Lung (tissue), 12 donors: ENCODE results near the gene FIGNL2. TPM values are rescaled to one million over a fixed set of nuclear protein-coding genes. Genes with fewer than 3 reads are reported as not detected.

ENCODE experiments used
- ATAC-seq: fragments of 200-7000 bp; cut with Tn5 transposase; one replicate; pipeline ENCODE4 v1.9.1; 2020; ENCODE audit warnings: moderate number of reproducible peaks; ENCODE audit not compliant: insufficient read depth, low FRiP score
- DNase-seq, 3 donors: peaks; one replicate each; pipeline ENCODE4 v3.0.0-alpha.2; 2013 to 2017
- H3K27ac ChIP-seq, 2 donors: one replicate each; pipeline ENCODE4 v1.5.1; 2013; ENCODE audit warnings: mild to moderate bottlenecking in 2 of 2, moderate library complexity in 2 of 2, control low read depth in 1 of 2, inconsistent platforms in 1 of 2, low read depth in 1 of 2, low read length in 1 of 2
- H3K27me3 ChIP-seq, 3 donors: one replicate each; pipeline ENCODE4 v1.5.1; 2013; ENCODE audit warnings: low read length in 2 of 3; ENCODE audit not compliant: control insufficient read depth in 3 of 3, insufficient read depth in 3 of 3
- H3K36me3 ChIP-seq, 4 donors: one replicate each; pipeline ENCODE4 v1.5.1; 2013; ENCODE audit warnings: low read length in 4 of 4, mild to moderate bottlenecking in 1 of 4, moderate library complexity in 1 of 4; ENCODE audit not compliant: control insufficient read depth in 4 of 4, insufficient read depth in 4 of 4
- H3K4me1 ChIP-seq, 5 donors: one replicate each; pipeline ENCODE4 v1.5.1; 2013; ENCODE audit warnings: low read length in 5 of 5, mild to moderate bottlenecking in 2 of 5, moderate library complexity in 1 of 5; ENCODE audit not compliant: control insufficient read depth in 5 of 5, insufficient read depth in 5 of 5
- H3K4me3 ChIP-seq: one replicate; pipeline ENCODE4 v1.5.1; 2013; ENCODE audit warnings: mild to moderate bottlenecking, control low read depth, moderate library complexity
- H3K9ac ChIP-seq, 2 donors: one replicate each; pipeline ENCODE4 v1.5.1; 2013; ENCODE audit warnings: low read length in 2 of 2, control low read depth in 1 of 2; ENCODE audit not compliant: insufficient read depth in 1 of 2
- H3K9me3 ChIP-seq, 4 donors: one replicate each; pipeline ENCODE4 v1.5.1; 2013; ENCODE audit warnings: low read length in 3 of 4, mild to moderate bottlenecking in 1 of 4, moderate library complexity in 1 of 4; ENCODE audit not compliant: control insufficient read depth in 4 of 4, insufficient read depth in 3 of 4
- CTCF ChIP-seq: IDR thresholded peaks from 2 replicates; pipeline ENCODE4 v1.5.1; 2012; ENCODE audit warnings: mild to moderate bottlenecking; ENCODE audit errors: control extremely low read depth, extremely low read depth
- WGBS, 2 donors: extraction: QIAGEN DNeasy Blood & Tissue Kit; methylation state at CpG; one replicate each; pipeline ENCODE4 v1.1.7; 2013; 5-methylcytosine and 5-hydroxymethylcytosine counted together
- polyA plus RNA-seq, 2 donors: library from polyadenylated mRNA; stranded (reverse); fragments of 200-250 nt; gene quantifications; one replicate each; pipeline ENCODE4 v1.2.1, GENCODE V29; 2013
- total RNA-seq, 2 donors: library from RNA; depleted of rRNA in 1 of 2; stranded (reverse); fragments of >200 nt in 1 of 2; gene quantifications; one replicate each; pipeline ENCODE4 v1.2.1, GENCODE V29; 2014 to 2021
- donor health status: control.
- donor health status: control.
- donor health status: Bipolar disorder and iron deficiency.
- donor health status: healthy.
- donor health status: DM: yes; HTN: yes; CAD: no.

FIGNL2 gene
- total and polyA plus RNA-seq, 4 donors: 0.33 to 1.9 (median 0.80) TPM

DNA sequence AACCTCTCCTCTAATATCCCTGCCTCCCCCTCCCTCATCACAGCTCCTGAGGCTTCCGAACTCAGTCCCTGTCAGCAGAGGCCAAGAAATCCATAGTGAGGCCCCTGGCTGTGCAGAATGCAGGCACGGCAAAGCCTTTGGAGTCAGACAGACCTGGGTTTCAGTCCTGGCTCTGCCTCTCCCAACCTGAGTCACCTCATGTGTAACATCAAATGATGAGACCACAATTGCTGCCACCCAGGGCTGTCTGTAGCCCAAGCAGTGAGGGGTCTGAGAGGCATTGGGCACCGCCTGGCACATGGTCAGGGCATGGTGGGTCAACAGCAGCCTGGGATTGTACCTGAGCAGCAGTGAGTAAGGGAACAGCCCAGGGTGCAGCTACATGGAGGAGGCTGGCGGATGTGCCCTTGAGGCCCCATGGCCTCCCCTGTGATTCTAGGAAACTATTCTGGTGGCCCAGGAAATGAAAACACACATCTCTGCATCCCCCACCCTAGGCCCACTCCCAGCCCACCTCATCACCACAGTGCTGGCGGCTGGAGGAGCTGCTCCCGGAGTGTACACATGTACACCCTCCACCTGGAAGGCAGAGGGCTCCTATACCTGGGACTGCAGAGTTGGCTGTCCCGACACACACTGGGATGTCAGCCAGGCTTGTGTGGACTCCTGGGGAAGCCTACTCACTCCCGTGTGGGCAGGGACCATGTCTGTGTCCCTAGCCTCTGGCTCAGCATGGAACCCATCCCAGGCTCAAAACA is 47.0 kb upstream of the FIGNL2 start:
- no peak for TF ChIP-seq CTCF
- no peaks in the 10 kb centered on the region for H3K27me3 ChIP-seq
- H3K9ac ChIP-seq: no peak overlapping the region
- peak overlapping the region in 1 of 2 donors; percentile 60 for H3K27ac ChIP-seq
- H3K4me1 ChIP-seq: peaks cover 0 to 8% (median 0%) of the 10 kb centered on the region in 5 donors
- WGBS, 2 donors: 82 to 89% methylated on average over 8 of the region's 8 CpGs
- ATAC-seq (no peak), DNase-seq (no peak)
- H3K36me3 ChIP-seq: no peaks in the 10 kb centered on the region
- no peaks in the 10 kb centered on the region for H3K9me3 ChIP-seq
- no peak overlapping the region for H3K4me3 ChIP-seq

DNA sequence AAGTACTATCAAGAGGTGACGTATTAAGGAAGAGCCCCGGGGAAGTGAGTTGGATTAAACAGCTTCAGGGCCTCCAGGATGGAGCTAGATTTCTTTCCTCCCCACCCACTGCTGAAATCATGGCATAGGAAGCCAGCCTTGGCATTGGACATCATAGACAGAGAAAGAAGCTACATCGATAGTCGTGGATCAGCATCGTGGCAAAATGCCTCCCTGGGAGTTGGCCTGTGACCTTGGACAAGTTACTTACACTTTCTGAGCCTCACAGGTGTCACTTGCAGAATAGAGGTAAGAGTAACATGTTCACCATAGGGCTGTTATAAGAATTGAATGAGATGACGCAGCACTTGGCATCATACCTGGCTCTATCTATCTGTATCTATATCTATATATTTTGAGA is 45.3 kb upstream of the FIGNL2 start:
- H3K27ac ChIP-seq: peak overlapping the region in 1 of 2 donors; percentile 1
- H3K27me3 ChIP-seq: no peaks in the 10 kb centered on the region
- WGBS, 2 donors: 74 to 78% methylated on average over 6 of the region's 6 CpGs
- H3K36me3 ChIP-seq: no peaks in the 10 kb centered on the region
- no peak overlapping the region for H3K9ac ChIP-seq
- no peaks in the 10 kb centered on the region for H3K9me3 ChIP-seq
- no peak for ATAC-seq
- no peak for DNase-seq
- TF ChIP-seq CTCF: no peak
- no peak overlapping the region for H3K4me3 ChIP-seq
- peaks cover 0 to 8% (median 0%) of the 10 kb centered on the region in 5 donors for H3K4me1 ChIP-seq

- Histone ChIP-seq H3K27ac (no peak overlapping the region), H3K9me3 (no peaks in the 10 kb centered on the region), H3K9ac (no peak overlapping the region), H3K27me3 (no peaks in the 10 kb centered on the region), H3K4me3 (no peak overlapping the region), H3K36me3 (no peaks in the 10 kb centered on the region), H3K4me1 (peaks cover 0 to 8% (median 0%) of the 10 kb centered on the region in 5 donors)
- peak; percentile 9 for TF ChIP-seq CTCF
- ATAC-seq (no peak), DNase-seq (peak in 2 of 3 donors; percentile 26 to 29)
Observed at GRCh38 chr12:51891843-51892242, 43.3 kb upstream of the FIGNL2 start.
